GM12878 (cell line): ENCODE measurements around the gene EPDR1. TPM values are rescaled to one million over a fixed set of nuclear protein-coding genes. Genes with fewer than 3 reads are reported as not detected.

Experiments used
- E2F8 ChIP-seq: fragments of 450-650 bp; IDR thresholded peaks from 2 replicates; pipeline ENCODE4 v1.6.1; 2018; ENCODE audit warnings: mild to moderate bottlenecking, low read depth, moderate library complexity; ENCODE audit not compliant: partially characterized antibody
- IKZF1 ChIP-seq: fragments of 450-650 bp; conservative IDR thresholded peaks from 2 replicates; pipeline ENCODE4 v1.6.1; 2017; ENCODE audit warnings: antibody characterized with exemption, mild to moderate bottlenecking
- RAD21 ChIP-seq: IDR thresholded peaks from 2 replicates; pipeline ENCODE4 v1.6.1; 2011; ENCODE audit warnings: mild to moderate bottlenecking, low read depth, low read length, moderate library complexity; ENCODE audit not compliant: insufficient read depth
- SPI1 ChIP-seq: IDR thresholded peaks from 2 replicates; pipeline ENCODE4 v1.6.1; 2011; ENCODE audit warnings: low read depth, mild to moderate bottlenecking, low read length, moderate library complexity, borderline replicate concordance; ENCODE audit not compliant: insufficient read depth
- ZNF592 ChIP-seq: fragments of 450-650 bp; IDR thresholded peaks from 2 replicates; pipeline ENCODE4 v1.6.1; 2017; ENCODE audit warnings: mild to moderate bottlenecking, moderate library complexity
- polyA plus RNA-seq, 11 experiments: library from polyadenylated mRNA; depleted of rRNA in 4 of 11; unstranded in 6 of 11; stranded (reverse) in 5 of 11; fragments of >200 nt; fragmentation: Nextera tagmentation in 4 of 11; fragmentation: Illumina TruSeq in 1 of 11; extraction: Ambion mirVana in 4 of 11; extraction: Trizol in 1 of 11; gene quantifications; 1 replicate in 1 of 11; 2 replicates in 10 of 11; pipeline versions ENCODE4 v1.2.1 to v1.2.3, GENCODE V29; 2011 to 2016; ENCODE audit warnings: inconsistent platforms in 2 of 11, missing spikeins in 2 of 11, low read depth in 1 of 11
- total RNA-seq, 4 experiments: library from RNA; depleted of rRNA in 3 of 4; stranded (reverse); fragments of >200 nt in 3 of 4; fragmentation: Illumina TruSeq in 1 of 4; extraction: Trizol in 1 of 4; gene quantifications; 2 replicates each; pipeline versions ENCODE4 v1.2.1 to v1.2.3, GENCODE V29; 2013 to 2021

The EPDR1 gene
- total and polyA plus RNA-seq, 10 of the 15 experiments (the other 5 are each of a cell fraction or from before 2014, with no cell fraction given), result 1.2 to 18.8 (median 4.7) TPM

DNA sequence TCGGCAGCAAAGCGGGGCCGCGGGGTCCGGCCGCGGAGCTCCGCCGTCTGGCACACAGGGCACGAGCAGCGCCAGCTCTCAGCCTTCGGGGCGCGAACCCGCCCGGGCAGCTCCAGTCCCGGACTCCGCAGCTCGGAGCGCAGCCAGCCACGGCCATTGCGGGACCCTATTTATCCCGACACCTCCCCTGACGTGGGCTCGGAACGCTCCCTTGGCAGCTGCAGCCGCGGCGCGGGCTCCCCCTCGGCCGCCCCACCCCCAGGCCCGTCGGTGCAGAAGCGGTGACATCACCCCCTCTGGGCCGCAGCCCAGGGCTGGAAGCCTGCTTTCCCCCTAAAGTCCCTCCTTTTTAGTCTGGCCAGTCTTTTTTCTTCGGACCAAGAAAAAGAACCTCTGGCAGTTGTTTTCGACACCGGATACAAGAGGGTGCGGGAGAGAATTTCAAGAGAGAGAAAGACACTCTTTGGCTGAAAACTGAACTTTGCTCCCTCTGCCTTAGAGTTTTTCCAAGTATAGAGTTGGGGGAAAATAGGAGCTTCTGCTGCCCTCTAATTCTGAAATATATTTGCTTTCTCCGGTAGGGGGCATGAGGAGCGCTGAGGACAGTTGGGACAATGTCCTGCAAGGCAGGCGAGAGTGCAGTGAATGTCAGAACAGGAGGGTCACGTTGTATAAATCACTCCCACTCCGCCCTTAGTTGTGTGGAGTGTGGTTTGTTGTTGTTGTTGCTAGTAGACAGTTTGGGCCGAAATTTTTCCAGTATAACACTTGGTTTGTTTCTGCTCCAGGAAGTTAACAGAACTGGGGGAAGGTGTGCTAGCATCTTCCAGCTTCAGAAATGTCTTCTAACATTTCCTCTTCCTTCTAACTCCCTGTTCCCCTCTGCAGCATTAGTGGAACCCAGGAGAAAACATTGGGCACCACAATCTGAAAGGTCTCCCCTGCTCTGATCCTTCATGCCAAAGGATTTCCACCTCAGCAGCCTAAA is 3.5 kb upstream of the EPDR1 start, which contains the start of gene SFRP4 (continued):
- TF ChIP-seq ZNF592, result no peak
- peak; percentile 67 for TF ChIP-seq RAD21
- peak; percentile 39; the same call in 1 of the 2 replicates for TF ChIP-seq IKZF1
- TF ChIP-seq E2F8, result no peak
- no peak for TF ChIP-seq SPI1
